Left ventricle myocardium superior (tissue), 1 donor: ENCODE measurements around the gene TMEM270. TPM values are rescaled to one million over a fixed set of nuclear protein-coding genes. Genes with fewer than 3 reads are reported as not detected.

Experiments used
- ATAC-seq: fragments of 200-7000 bp; cut with Tn5 transposase; one replicate; pipeline ENCODE4 v1.9.1; 2020; ENCODE audit warnings: mild to moderate bottlenecking, moderate library complexity
- DNase-seq: peaks from one replicate; pipeline ENCODE4 v3.0.0-alpha.2; 2020
- intact Hi-C: fragments of 100-400 bp; cut with micrococcal nuclease; formaldehyde crosslinking; loops from one replicate; pipeline ENCODE4 v1.11.0; 2022
- total RNA-seq: library from RNA; stranded (reverse); fragmentation: NEBNext Ultra II Directional; extraction: Animal tissue kit (Norgen Biotek cat#: 25700); gene quantifications from one replicate; pipeline ENCODE4 v1.2.1, GENCODE V29; 2021
- donor health status: DM: no; HTN: yes; CAD: no; lungs with severe emphysema.

Gene TMEM270
- total RNA-seq, 1 donor from 2014 or later: not detected

GRCh38 chr7:73899731-73900142 lies 38.8 kb downstream of the TMEM270 start:
- intact Hi-C loops: no loop called here
- ATAC-seq: no peak
- DNase-seq: peak; percentile 29

GRCh38 chr7:73900286-73900685 lies 39.3 kb downstream of the TMEM270 start:
- intact Hi-C loops: no loop called here
- ATAC-seq: no peak
- no peak for DNase-seq

- intact Hi-C loops: no loop called here
- ATAC-seq (no peak), DNase-seq (no peak)
Observed at GRCh38 chr7:73901231-73901822, 40.4 kb downstream of the TMEM270 start.

GRCh38 chr7:73901823-73902597 lies 41.1 kb downstream of the TMEM270 start:
- no peak for ATAC-seq
- intact Hi-C loops: no loop called here
- no peak for DNase-seq

GRCh38 chr7:73903321-73904218 lies 42.6 kb downstream of the TMEM270 start:
- intact Hi-C loops: no loop called here
- ATAC-seq (no peak), DNase-seq (no peak)

GRCh38 chr7:73904219-73905137 lies 43.5 kb downstream of the TMEM270 start:
- DNase-seq (no peak), ATAC-seq (no peak)
- intact Hi-C loops: no loop called here

- ATAC-seq (no peak), DNase-seq (no peak)
- intact Hi-C loops: no loop called here
Observed at GRCh38 chr7:73905360-73905759, 44.4 kb downstream of the TMEM270 start.

GRCh38 chr7:73906874-73907273 lies 45.9 kb downstream of the TMEM270 start:
- DNase-seq (no peak), ATAC-seq (no peak)
- intact Hi-C loops: no loop called here

GRCh38 chr7:73907554-73908122 lies 46.7 kb downstream of the TMEM270 start:
- intact Hi-C loops: no loop called here
- DNase-seq: no peak
- ATAC-seq: no peak

- intact Hi-C loops: no loop called here
- DNase-seq: no peak
- no peak for ATAC-seq
Observed at GRCh38 chr7:73908123-73908611, 47.2 kb downstream of the TMEM270 start.

GRCh38 chr7:73909051-73909941 lies 48.3 kb downstream of the TMEM270 start:
- intact Hi-C loops: no loop called here
- ATAC-seq: peak; percentile 48
- no peak for DNase-seq

- intact Hi-C loops: no loop called here
- ATAC-seq (no peak), DNase-seq (no peak)
Observed at GRCh38 chr7:73909996-73910395, 49.0 kb downstream of the TMEM270 start.

GRCh38 chr7:73912223-73912622 lies 51.3 kb downstream of the TMEM270 start:
- ATAC-seq (no peak), DNase-seq (no peak)

More at GRCh38 chr7:73912223-73912622, 51.3 kb downstream of the TMEM270 start:
- intact Hi-C loops: no loop called here

Other genes with a start within 250 kb of the TMEM270 start
- 9.6 TPM for gene MLXIPL, start 236.6 kb upstream of the TMEM270 start, total RNA-seq
- gene VPS37D, start 193.3 kb upstream of the TMEM270 start, total RNA-seq: 3.3 TPM
- gene DNAJC30, start 177.7 kb upstream of the TMEM270 start, total RNA-seq: 13.2 TPM
- 79.8 TPM for gene BUD23, start 177.6 kb upstream of the TMEM270 start, total RNA-seq
- gene STX1A, start 141.5 kb upstream of the TMEM270 start, total RNA-seq: 3.0 TPM
- 24.0 TPM for gene ABHD11, start 122.4 kb upstream of the TMEM270 start, total RNA-seq
- gene CLDN3, start 90.9 kb upstream of the TMEM270 start, total RNA-seq: not detected
- gene CLDN4, start 30.2 kb upstream of the TMEM270 start, total RNA-seq: not detected
- gene METTL27, start 18.6 kb upstream of the TMEM270 start, total RNA-seq: 0.27 TPM
- gene ELN, start 167.0 kb downstream of the TMEM270 start, total RNA-seq: 29.0 TPM
- gene LIMK1, start 222.6 kb downstream of the TMEM270 start, total RNA-seq: 9.4 TPM